M059J (cell line): ENCODE measurements around the gene KRTAP13-1. TPM values are rescaled to one million over a fixed set of nuclear protein-coding genes. Genes with fewer than 3 reads are reported as not detected.

Source experiments
- total RNA-seq: library from RNA; depleted of rRNA; stranded (reverse); fragments of >200 nt; shearing (Covaris generic); gene quantifications from 2 replicates; pipeline ENCODE4 v1.2.3, GENCODE V29; 2014; rRNA removed

The KRTAP13-1 gene
- total RNA-seq, 1 experiment from 2014 or later = not detected

Other genes with a start within 250 kb of the KRTAP13-1 start
- gene CLDN17, start 229.2 kb upstream of the KRTAP13-1 start, total RNA-seq = not detected in 2 replicates
- gene CLDN8, start 179.9 kb upstream of the KRTAP13-1 start, total RNA-seq = not detected in 2 replicates
- not detected in 2 replicates for gene KRTAP24-1, start 113.1 kb upstream of the KRTAP13-1 start, total RNA-seq
- not detected in 2 replicates for gene KRTAP25-1, start 106.5 kb upstream of the KRTAP13-1 start, total RNA-seq
- gene KRTAP26-1, start 75.7 kb upstream of the KRTAP13-1 start, total RNA-seq = not detected in 2 replicates
- gene KRTAP27-1, start 58.3 kb upstream of the KRTAP13-1 start, total RNA-seq = not detected in 2 replicates
- not detected in 2 replicates for gene KRTAP23-1, start 47.4 kb upstream of the KRTAP13-1 start, total RNA-seq
- gene KRTAP13-2, start 23.8 kb upstream of the KRTAP13-1 start, total RNA-seq = not detected in 2 replicates
- gene KRTAP13-3, start 29.9 kb downstream of the KRTAP13-1 start, total RNA-seq = not detected in 2 replicates
- gene KRTAP13-4, start 34.2 kb downstream of the KRTAP13-1 start, total RNA-seq = not detected in 2 replicates
- not detected in 2 replicates for gene KRTAP15-1, start 44.2 kb downstream of the KRTAP13-1 start, total RNA-seq
- gene KRTAP19-1, start 84.3 kb downstream of the KRTAP13-1 start, total RNA-seq = not detected in 2 replicates
- gene KRTAP19-2, start 91.4 kb downstream of the KRTAP13-1 start, total RNA-seq = not detected in 2 replicates
- gene KRTAP19-3, start 96.0 kb downstream of the KRTAP13-1 start, total RNA-seq = not detected in 2 replicates
- gene KRTAP19-4, start 101.1 kb downstream of the KRTAP13-1 start, total RNA-seq = not detected in 2 replicates
- gene KRTAP19-5, start 106.1 kb downstream of the KRTAP13-1 start, total RNA-seq = not detected in 2 replicates
- not detected in 2 replicates for gene KRTAP19-6, start 145.8 kb downstream of the KRTAP13-1 start, total RNA-seq
- not detected in 2 replicates for gene KRTAP19-7, start 165.3 kb downstream of the KRTAP13-1 start, total RNA-seq
- not detected in 2 replicates for gene KRTAP22-2, start 194.4 kb downstream of the KRTAP13-1 start, total RNA-seq
- gene KRTAP6-3, start 196.4 kb downstream of the KRTAP13-1 start, total RNA-seq = not detected in 2 replicates
- gene KRTAP6-2, start 202.9 kb downstream of the KRTAP13-1 start, total RNA-seq = not detected in 2 replicates
- gene KRTAP22-1, start 205.1 kb downstream of the KRTAP13-1 start, total RNA-seq = not detected in 2 replicates
- not detected in 2 replicates for gene KRTAP6-1, start 217.9 kb downstream of the KRTAP13-1 start, total RNA-seq
- not detected in 2 replicates for gene KRTAP20-1, start 220.4 kb downstream of the KRTAP13-1 start, total RNA-seq
- not detected in 2 replicates for gene KRTAP20-4, start 224.6 kb downstream of the KRTAP13-1 start, total RNA-seq
- gene KRTAP20-2, start 239.2 kb downstream of the KRTAP13-1 start, total RNA-seq = not detected in 2 replicates
- not detected in 2 replicates for gene KRTAP20-3, start 246.8 kb downstream of the KRTAP13-1 start, total RNA-seq